HG02678 (cell line): ENCODE measurements around the gene ZNF420.

Source experiments
- ATAC-seq: cut with Tn5 transposase; IDR thresholded peaks from one replicate; pipeline ENCODE4 v1.9.1; 2021; ENCODE audit warnings: mild to moderate bottlenecking, moderate library complexity; ENCODE audit not compliant: unreplicated experiment

Gene ZNF420

DNA sequence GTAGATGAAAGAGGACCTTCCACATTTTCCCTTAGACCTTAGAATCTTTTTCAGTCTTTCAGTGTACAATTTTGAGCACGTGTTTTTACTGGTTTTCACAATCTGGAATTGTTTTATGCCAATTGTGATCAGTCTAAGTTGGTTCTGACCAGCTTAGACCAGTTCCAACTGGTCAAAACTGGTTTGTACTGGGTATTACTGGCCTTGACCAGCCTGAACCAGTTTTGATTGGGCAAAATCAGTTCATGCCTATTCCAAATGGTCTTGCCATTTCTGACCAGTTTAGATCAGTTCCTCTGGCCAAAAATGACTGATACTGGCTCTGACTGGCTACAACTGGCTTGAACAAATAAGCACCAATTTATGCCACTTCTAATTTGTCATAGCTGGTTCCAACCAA lies 57.9 kb downstream of the ZNF420 start:
- ATAC-seq: no peak

DNA sequence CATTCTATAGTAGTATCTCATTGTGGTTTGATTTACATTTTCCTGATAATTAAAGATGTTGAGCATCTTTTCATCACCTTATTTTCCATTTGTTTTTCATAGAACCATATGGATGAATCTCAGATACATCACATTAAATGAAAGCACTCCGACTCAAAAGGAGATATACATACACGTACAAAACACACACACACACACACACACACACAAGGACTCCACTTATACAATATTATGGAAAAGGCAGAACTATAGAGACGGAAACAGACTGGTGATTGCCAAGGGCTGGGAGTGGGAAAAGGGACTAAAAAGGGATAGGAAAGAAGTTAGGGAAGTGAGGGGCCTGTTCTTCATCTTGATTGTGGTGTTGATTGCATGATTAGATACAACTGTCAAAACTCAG lies 70.0 kb downstream of the ZNF420 start:
- no peak for ATAC-seq

DNA sequence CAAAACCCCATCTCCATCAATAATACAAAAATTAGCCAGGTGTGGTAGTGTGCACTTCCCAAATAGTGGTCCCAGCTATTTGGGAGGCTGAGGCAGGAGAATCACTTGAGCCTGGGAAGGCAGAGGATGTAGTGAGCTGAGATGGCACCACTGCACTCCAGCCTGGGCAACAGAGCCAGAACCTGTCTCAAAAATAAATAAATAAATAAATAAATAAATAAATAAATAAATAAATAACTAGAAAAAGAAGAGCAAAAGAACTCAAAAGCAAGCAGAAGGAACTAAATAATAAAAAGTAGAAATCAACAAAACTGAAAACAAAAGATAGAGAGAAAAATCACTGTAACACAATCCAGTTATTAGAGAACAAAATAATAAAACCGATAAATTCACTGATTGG lies 81.9 kb downstream of the ZNF420 start:
- no peak for ATAC-seq

DNA sequence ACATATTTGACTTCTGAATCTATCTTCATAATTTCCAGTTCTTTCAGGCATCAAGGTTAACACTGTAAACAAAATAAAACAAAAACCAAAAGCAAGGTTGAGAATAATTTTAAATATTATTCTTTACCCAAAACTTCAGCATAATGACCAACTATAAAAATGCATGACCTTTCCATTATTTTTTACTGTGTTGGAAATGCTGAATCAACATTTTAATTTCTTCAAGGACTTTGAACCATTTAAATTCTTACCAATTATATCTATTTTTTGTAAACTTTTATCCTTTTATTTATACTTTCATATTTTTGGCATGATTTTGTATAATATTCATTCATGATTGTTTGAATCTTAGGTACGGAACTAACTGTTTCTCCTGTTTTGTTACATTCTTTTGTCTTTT lies 87.4 kb downstream of the ZNF420 start:
- ATAC-seq: no peak

DNA sequence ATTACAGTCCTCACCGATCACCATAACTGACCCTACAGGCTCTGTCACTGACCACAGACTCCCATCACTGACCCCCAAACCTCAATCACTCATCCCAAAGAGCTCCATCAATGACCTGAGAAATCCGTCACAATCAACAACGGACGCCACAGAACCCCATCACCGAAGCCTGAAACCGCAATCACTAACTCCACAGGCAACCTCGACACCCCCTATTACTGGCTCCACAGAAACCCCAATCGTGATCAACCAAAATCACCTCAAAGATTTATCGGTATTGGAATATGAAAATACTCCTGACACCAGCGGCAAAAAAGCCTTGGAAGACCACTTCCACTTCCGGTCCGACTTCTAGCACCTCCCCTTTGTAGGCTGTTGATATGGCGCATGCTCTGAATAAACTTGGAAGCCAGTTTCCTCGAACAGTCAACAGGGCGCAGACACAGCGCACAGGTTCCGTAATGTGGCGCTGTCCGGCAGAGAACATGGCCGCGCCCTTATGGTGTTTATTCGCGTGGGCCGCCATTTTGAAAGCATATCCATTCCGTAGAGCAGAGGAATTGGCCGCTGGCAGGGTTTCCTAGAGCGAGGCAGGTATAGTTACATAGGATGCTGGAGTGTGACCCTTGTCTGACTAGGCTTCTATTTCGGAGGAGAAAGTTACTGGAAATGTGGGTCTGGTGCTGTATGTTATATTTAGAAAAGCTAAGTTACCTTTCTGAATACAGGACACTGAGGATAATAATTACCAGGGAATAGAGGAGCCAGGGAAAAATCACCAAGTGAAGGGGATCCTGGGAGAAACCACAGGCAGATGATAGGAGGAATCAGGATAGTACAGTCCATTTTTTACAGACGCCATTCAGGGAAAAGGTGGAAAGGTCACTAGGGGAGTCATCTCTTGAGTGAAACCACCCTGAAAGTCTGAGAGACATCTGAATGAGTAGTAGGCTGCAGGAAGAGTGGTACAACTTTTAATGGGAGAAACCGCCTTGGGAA lies 94.4 kb downstream of the ZNF420 start, which contains the start of gene ZNF585A:
Gene ZNF585A (minus strand): TSS at position 328 of the 999 bp plus-strand sequence. CDS start 2,785 bp downstream, outside the sequence.
- ATAC-seq: peak; percentile 100
